Fibroblast of villous mesenchyme (primary cell): Measurements from ENCODE around the gene UTP15. TPM values are rescaled to one million over a fixed set of nuclear protein-coding genes. Genes with fewer than 3 reads are reported as not detected.

Source experiments
- DNase-seq: peaks from one replicate; pipeline ENCODE4 v3.0.0-alpha.2; 2010; ENCODE audit warnings: low read depth
- H3K4me3 ChIP-seq: 2 replicates; pipeline ENCODE4 v1.5.1; 2011; ENCODE audit warnings: low read depth, mild to moderate bottlenecking, low read length
- CTCF ChIP-seq: IDR thresholded peaks from 2 replicates; pipeline ENCODE4 v1.5.1; 2012; ENCODE audit warnings: low read depth, mild to moderate bottlenecking, low read length; ENCODE audit not compliant: insufficient read depth
- total RNA-seq: library from RNA; depleted of rRNA; stranded (reverse); fragments of >200 nt; gene quantifications from 2 replicates; pipeline ENCODE4 v1.2.3, GENCODE V29; 2012

UTP15 gene
- total RNA-seq, 1 donor = 30.7 TPM

DNA sequence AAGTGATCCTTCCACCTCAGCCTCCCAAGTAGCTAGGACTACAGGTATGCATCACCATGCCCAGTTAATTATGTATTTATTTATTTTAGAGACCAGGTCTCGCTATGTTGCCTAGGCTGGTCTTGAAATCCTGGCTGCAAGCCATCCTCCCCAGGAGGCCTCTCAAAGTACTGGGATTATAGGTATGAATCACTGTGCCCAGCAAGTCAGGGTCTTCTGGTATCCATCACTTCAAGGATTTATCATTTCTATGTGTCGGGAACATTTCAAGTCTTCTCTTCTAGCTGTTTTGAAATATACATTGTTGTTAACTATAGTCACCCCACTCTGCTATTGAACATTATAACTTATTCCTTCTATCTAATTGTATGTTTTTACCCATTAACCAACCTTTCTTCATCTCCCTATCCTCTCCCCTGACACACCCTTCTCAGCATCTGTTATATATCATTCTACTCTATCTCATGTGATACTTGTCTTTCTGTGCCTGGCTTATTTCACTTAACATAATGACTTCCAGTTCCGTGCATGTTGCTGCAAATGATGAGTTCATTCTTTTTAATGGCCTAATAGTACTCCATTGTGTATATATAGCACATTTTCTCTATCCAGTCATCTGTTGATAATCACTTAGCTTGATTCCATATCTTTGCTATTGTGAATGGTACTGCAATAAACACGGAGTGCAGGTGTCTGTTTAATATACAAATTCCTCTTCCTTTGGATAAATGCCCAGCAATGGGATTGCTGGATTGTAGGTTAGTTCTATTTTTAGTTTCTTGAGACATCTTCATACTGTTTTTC is 26.4 kb downstream of the UTP15 start:
- TF ChIP-seq CTCF = no peak
- H3K4me3 ChIP-seq = no peak overlapping the region
- peak; percentile 86 for DNase-seq

GRCh38 chr5:73592551-73592950 is 27.0 kb downstream of the UTP15 start:
- no peak overlapping the region for H3K4me3 ChIP-seq
- no peak for DNase-seq
- TF ChIP-seq CTCF = no peak

DNA sequence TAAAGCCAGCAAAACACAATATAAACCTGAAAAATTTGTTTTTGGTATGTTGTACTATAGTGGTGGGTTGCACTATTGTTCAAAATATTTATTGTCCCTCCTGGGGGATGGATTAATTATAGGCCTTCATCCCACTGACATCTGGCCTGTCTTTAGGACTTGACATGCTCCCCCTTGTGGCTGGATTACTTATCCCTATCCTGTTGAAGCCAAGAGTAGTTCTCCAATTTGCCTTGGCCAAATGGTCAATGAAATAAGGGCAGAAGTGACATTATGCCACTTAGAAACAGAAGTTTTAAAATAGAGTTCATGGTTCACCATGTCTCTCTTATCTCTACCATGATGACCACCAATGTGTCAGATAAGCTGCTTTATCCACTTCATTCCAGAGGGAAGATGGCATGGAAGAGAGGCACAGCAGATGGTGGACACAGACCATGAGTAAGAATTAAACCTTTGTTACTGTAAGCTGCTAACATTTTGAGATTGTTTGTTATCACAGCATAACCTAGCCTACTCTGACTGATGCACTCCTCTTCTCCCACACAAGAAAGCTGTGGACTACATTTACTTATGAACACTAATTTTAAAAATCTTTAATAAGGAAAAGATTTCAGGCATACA is 31.3 kb downstream of the UTP15 start:
- TF ChIP-seq CTCF = peak; percentile 57
- DNase-seq = no peak
- H3K4me3 ChIP-seq = no peak overlapping the region

GRCh38 chr5:73599380-73599779 is 33.8 kb downstream of the UTP15 start:
- no peak overlapping the region for H3K4me3 ChIP-seq
- DNase-seq = no peak
- no peak for TF ChIP-seq CTCF

DNA sequence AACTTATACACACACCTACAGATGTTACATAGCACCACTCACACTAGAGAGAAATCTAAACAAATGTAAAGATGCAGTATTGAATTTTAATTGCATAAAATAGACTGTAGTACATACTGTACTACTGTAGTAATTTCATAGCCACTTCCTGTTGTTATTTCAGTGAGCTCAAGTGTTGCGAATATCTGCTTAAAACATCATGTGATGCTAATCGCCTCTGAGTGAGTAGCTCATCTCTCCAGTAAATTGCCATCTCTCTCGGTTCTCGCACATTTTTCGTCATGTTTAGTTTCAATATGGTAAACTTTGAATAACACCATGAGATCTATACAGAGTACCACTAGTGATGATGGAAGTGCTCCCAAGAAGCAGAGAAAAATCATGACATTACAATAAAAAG is 38.5 kb downstream of the UTP15 start:
- no peak for TF ChIP-seq CTCF
- DNase-seq = peak; percentile 53
- H3K4me3 ChIP-seq = no peak overlapping the region

DNA sequence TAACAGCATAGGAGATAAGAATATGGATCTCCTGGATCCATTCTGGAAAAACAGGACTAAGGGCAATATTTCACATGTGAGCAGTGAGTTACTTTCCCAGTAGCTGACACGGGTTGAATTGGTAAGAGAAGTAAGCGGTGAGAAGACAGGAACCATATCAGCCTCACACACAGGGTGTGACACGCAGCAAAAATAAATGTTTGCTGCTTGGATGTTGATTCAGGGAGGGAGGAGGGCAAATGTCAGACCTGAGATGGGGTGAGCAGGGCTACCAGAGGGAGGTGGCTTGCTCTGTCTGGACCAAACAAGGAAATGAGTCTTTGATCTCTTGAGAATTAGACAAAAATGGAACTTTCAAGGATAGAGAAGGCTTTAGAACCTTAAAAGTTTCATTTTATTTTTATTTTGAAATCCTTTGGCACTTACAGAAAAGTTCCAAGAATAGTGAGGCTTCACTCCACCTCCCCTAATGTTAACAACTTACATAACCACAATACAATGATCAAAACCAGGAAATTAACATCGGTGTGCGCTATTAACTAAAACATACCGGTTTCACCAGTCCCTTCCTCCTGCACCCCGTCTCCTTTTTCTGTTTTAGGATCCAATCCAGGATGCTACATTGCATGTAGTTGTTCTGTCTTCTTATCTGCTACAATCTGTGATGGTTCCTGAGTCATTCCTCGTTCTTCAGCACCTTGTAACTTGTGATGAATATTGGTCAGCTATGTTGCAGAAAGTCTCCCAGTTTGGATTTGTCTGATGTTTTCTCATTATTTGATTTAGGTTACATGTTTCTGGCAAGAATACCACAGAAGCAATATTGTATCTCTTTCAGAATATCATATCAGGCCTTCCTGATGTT is 39.9 kb downstream of the UTP15 start:
- TF ChIP-seq CTCF = no peak
- DNase-seq = peak; percentile 51

More for the DNA sequence above, 39.9 kb downstream of the UTP15 start:
- no peak overlapping the region for H3K4me3 ChIP-seq
